ENCODE results near the gene MAP3K2. TPM values are rescaled to one million over a fixed set of nuclear protein-coding genes. Genes with fewer than 3 reads are reported as not detected.

Gene MAP3K2
- total and polyA plus RNA-seq, 10 of the 15 experiments (the other 5 are each of a cell fraction or from before 2014, with no cell fraction given) = 2.7 to 39.6 (median 16.1) TPM

- H3K9ac ChIP-seq (ENCODE audit: control insufficient read depth, insufficient read depth, low read length) = no peak overlapping the region
- H3K4me3 ChIP-seq = no peak overlapping the region
- no TSS peak for BruUV-seq (replicated peaks)
- ChIA-PET POLR2A (interaction anchor here (1.3 kb wide), 1 partner anchor 12 kb away, joined by 4 read pairs; no protein-coding TSS in a partner anchor), SMC1A (ENCODE audit: uncharacterized antibody, unreplicated experiment) (interaction anchor here (1.0 kb wide), 1 partner anchor 13 kb away, joined by 3 read pairs; the partner anchor contains the start of gene ERCC3), CTCF (interaction anchor here (1.4 to 1.6 kb wide), 2 partner anchors 10 to 13 kb away, joined by 3 to 4 read pairs; partner anchors contain the start of gene ERCC3), RAD21 (ENCODE audit: unreplicated experiment) (interaction anchor here (0.5 to 1.3 kb wide), 2 partner anchors 13 to 14 kb away, joined by 3 read pairs; partner anchors contain the start of gene ERCC3)
- H2AFZ ChIP-seq (ENCODE audit: control insufficient read depth, low read depth, low read length) = no peak overlapping the region
- no peak for FAIRE-seq
- intact Hi-C loops (cut with micrococcal nuclease; ENCODE audit: unreplicated experiment) (no loop called here), in situ Hi-C loops (cut with MboI) (no loop called here)
- peaks cover 6% of the 10 kb centered on the region; the same call in 1 of the 2 replicates for H3K4me1 ChIP-seq (ENCODE audit: control insufficient read depth, insufficient read depth, low read length)
- no peaks in the 10 kb centered on the region; the same call in 1 of the 2 replicates for H4K20me1 ChIP-seq (ENCODE audit: control insufficient read depth, insufficient read depth)
- H3K27me3 ChIP-seq (replicated peaks in 1 of 2; ENCODE audit: control insufficient read depth in 2 of 2, insufficient read depth in 2 of 2, low read length in 1 of 2) = no peaks in the 10 kb centered on the region
- 100% methylated on average over 2 of the region's 2 CpGs for WGBS (ENCODE audit: insufficient coverage, insufficient replicate concordance, low lambda C conversion rate, missing lambda C conversion rate)
- no peak for ATAC-seq
- peaks cover 17 to 44% of the 10 kb centered on the region in 2 experiments for H3K36me3 ChIP-seq (ENCODE audit: control insufficient read depth in 2 of 2, insufficient read depth in 2 of 2, low read length in 1 of 2)
- no peak overlapping the region for H3K27ac ChIP-seq (ENCODE audit: control insufficient read depth, insufficient read depth)
- DNase-seq (ENCODE audit: low read depth, low spot score) = no peak
- TF ChIP-seq ZNF24 (IDR thresholded peaks at IDR 0.05) = no peak
- TF ChIP-seq SKIL (IDR thresholded peaks at IDR 0.05; ENCODE audit: low read depth, poor library complexity, severe bottlenecking) = no peak
- TF ChIP-seq TCF12 (IDR thresholded peaks at IDR 0.05; ENCODE audit: low read depth, low read length) = no peak
- TF ChIP-seq, protein P1, sequence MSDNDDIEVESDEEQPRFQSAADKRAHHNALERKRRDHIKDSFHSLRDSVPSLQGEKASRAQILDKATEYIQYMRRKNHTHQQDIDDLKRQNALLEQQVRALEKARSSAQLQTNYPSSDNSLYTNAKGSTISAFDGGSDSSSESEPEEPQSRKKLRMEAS (IDR thresholded peaks at IDR 0.05; ENCODE audit: low read depth, low read length) = no peak
- TF ChIP-seq DPF2 (IDR thresholded peaks at IDR 0.05) = no peak
- TF ChIP-seq PRDM15 (CRISPR knock-in tag; IDR thresholded peaks at IDR 0.05) = no peak
- no peak for TF ChIP-seq BCL3 (IDR thresholded peaks at IDR 0.05; ENCODE audit: borderline replicate concordance, insufficient read depth, low read depth, low read length, poor library complexity, severe bottlenecking)
- TF ChIP-seq, protein P2, sequence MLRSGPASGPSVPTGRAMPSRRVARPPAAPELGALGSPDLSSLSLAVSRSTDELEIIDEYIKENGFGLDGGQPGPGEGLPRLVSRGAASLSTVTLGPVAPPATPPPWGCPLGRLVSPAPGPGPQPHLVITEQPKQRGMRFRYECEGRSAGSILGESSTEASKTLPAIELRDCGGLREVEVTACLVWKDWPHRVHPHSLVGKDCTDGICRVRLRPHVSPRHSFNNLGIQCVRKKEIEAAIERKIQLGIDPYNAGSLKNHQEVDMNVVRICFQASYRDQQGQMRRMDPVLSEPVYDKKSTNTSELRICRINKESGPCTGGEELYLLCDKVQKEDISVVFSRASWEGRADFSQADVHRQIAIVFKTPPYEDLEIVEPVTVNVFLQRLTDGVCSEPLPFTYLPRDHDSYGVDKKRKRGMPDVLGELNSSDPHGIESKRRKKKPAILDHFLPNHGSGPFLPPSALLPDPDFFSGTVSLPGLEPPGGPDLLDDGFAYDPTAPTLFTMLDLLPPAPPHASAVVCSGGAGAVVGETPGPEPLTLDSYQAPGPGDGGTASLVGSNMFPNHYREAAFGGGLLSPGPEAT (IDR thresholded peaks at IDR 0.05; ENCODE audit: low read depth) = no peak
- TF ChIP-seq YBX1 (IDR thresholded peaks at IDR 0.05) = no peak
- TF ChIP-seq, protein P3, sequence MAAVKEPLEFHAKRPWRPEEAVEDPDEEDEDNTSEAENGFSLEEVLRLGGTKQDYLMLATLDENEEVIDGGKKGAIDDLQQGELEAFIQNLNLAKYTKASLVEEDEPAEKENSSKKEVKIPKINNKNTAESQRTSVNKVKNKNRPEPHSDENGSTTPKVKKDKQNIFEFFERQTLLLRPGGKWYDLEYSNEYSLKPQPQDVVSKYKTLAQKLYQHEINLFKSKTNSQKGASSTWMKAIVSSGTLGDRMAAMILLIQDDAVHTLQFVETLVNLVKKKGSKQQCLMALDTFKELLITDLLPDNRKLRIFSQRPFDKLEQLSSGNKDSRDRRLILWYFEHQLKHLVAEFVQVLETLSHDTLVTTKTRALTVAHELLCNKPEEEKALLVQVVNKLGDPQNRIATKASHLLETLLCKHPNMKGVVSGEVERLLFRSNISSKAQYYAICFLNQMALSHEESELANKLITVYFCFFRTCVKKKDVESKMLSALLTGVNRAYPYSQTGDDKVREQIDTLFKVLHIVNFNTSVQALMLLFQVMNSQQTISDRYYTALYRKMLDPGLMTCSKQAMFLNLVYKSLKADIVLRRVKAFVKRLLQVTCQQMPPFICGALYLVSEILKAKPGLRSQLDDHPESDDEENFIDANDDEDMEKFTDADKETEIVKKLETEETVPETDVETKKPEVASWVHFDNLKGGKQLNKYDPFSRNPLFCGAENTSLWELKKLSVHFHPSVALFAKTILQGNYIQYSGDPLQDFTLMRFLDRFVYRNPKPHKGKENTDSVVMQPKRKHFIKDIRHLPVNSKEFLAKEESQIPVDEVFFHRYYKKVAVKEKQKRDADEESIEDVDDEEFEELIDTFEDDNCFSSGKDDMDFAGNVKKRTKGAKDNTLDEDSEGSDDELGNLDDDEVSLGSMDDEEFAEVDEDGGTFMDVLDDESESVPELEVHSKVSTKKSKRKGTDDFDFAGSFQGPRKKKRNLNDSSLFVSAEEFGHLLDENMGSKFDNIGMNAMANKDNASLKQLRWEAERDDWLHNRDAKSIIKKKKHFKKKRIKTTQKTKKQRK (IDR thresholded peaks at IDR 0.05; ENCODE audit: low read depth, low read length) = no peak
- H3K9me3 ChIP-seq (replicated peaks; ENCODE audit: control insufficient read depth, insufficient read depth, low read length) = peaks cover 4% of the 10 kb centered on the region
- peaks cover 5% of the 10 kb centered on the region for H3K79me2 ChIP-seq (ENCODE audit: control insufficient read depth, insufficient read depth, low read length)
- H3K4me2 ChIP-seq (ENCODE audit: control insufficient read depth, insufficient read depth) = no peak overlapping the region
Measured at GRCh38 chr2:127280693-127281092, 107.1 kb downstream of the MAP3K2 start.
